K562 (cell line): ENCODE measurements around the gene ELOVL1. TPM values are rescaled to one million over a fixed set of nuclear protein-coding genes. Genes with fewer than 3 reads are reported as not detected.

Experiments used
- ATAC-seq: fragments of 200-7000 bp; cut with Tn5 transposase; 3 replicates; pipeline ENCODE4 v1.9.1; 2020; ENCODE audit warnings: moderate library complexity
- BruUV-seq: library from RNA; stranded (reverse); fragments of 400-500 nt; replicated peaks from 2 replicates; lab custom pipeline; 2021; lab: Mats Ljungman, UMichigan
- CTCF ChIA-PET: fragments of 300-600 bp; formaldehyde crosslinking; extraction: SDS; loops from one replicate; lab custom pipeline; 2021; ENCODE audit warnings: low intra/inter-chr PET ratio; lab: Yijun Ruan, JAX
- POLR2A ChIA-PET: fragments of 300-600, 350-650 bp; sonication (Branson Sonifier 250); formaldehyde crosslinking; extraction: SDS; loops from one replicate; lab custom pipeline; 2021; ENCODE audit warnings: antibody characterized with exemption, inconsistent platforms; lab: Yijun Ruan, JAX
- DNase-seq, 4 experiments: peaks; one replicate each; pipeline versions ENCODE4 v3.0.0 to v3.0.0-alpha.2; 2011 to 2018; ENCODE audit warnings: low spot score in 3 of 4, mixed read lengths in 3 of 4; ENCODE audit errors: extremely low read depth in 1 of 4
- FAIRE-seq: peaks from 2 replicates; lab custom pipeline; 2011; peaks lifted over from hg19 to GRCh38; lab: Jason Lieb, UNC
- H2AFZ ChIP-seq: 2 replicates; pipeline ENCODE4 v1.6.0; 2011; ENCODE audit warnings: low read depth, low read length, control low read depth, inconsistent platforms
- H3K27ac ChIP-seq: fragments of 200-600 bp; 3 replicates; pipeline ENCODE4 v1.8.0; 2011; ENCODE audit warnings: low read depth, mild to moderate bottlenecking, control low read depth, inconsistent platforms, low read length, moderate library complexity, mixed read lengths; ENCODE audit errors: extremely low read depth
- H3K27me3 ChIP-seq, 2 experiments: fragments of 300-600 bp in 1 of 2; 2 replicates in 1 of 2; 3 replicates in 1 of 2; pipeline versions ENCODE4 v1.6.0 to v1.8.0; 2011; ENCODE audit warnings: inconsistent platforms in 2 of 2, low read length in 2 of 2, mild to moderate bottlenecking in 1 of 2, mixed read lengths in 1 of 2, moderate library complexity in 1 of 2; ENCODE audit not compliant: control insufficient read depth in 2 of 2, insufficient read depth in 2 of 2
- H3K36me3 ChIP-seq: fragments of 300-600 bp; 3 replicates; pipeline ENCODE4 v1.8.0; 2011; ENCODE audit warnings: mild to moderate bottlenecking, low read length, inconsistent platforms; ENCODE audit not compliant: control insufficient read depth, insufficient read depth
- H3K4me1 ChIP-seq, 2 experiments: fragments of 200-600 bp in 1 of 2; replicated peaks in 1 of 2; 2 replicates in 1 of 2; 3 replicates in 1 of 2; pipeline versions ENCODE4 v1.5.1 to v1.8.0; 2011; ENCODE audit warnings: inconsistent platforms in 2 of 2, low read length in 2 of 2, mild to moderate bottlenecking in 1 of 2, mixed read lengths in 1 of 2, moderate library complexity in 1 of 2; ENCODE audit not compliant: control insufficient read depth in 2 of 2, insufficient read depth in 2 of 2
- H3K4me2 ChIP-seq: 2 replicates; pipeline ENCODE4 v1.6.1; 2011; ENCODE audit warnings: low read length, control low read depth, inconsistent platforms, mixed read lengths; ENCODE audit not compliant: insufficient read depth
- H3K4me3 ChIP-seq: fragments of 200-600 bp; sonication (generic), shearing (Covaris generic); 2 replicates; pipeline ENCODE4 v1.5.1; 2016; ENCODE audit warnings: control low read depth, inconsistent platforms
- H3K79me2 ChIP-seq: fragments of 200-600 bp; 3 replicates; pipeline ENCODE4 v1.8.0; 2011; ENCODE audit warnings: low read length, inconsistent platforms; ENCODE audit not compliant: control insufficient read depth, insufficient read depth
- H3K9ac ChIP-seq, 2 experiments: 2 replicates each; pipeline versions ENCODE4 v1.6.0 to v1.6.1; 2011; ENCODE audit warnings: low read depth in 2 of 2, low read length in 2 of 2, control low read depth in 1 of 2, inconsistent platforms in 1 of 2, mild to moderate bottlenecking in 1 of 2, mixed read lengths in 1 of 2; ENCODE audit not compliant: insufficient read depth in 1 of 2
- H3K9me1 ChIP-seq: one replicate; pipeline ENCODE4 v1.6.0; 2011; ENCODE audit warnings: inconsistent platforms, mild to moderate bottlenecking, low read length, moderate library complexity; ENCODE audit not compliant: control insufficient read depth, insufficient read depth
- H3K9me3 ChIP-seq: replicated peaks from 2 replicates; pipeline ENCODE4 v1.5.1; 2011; ENCODE audit warnings: low read depth, low read length, inconsistent platforms; ENCODE audit not compliant: control insufficient read depth, insufficient read depth
- H4K20me1 ChIP-seq: replicated peaks from 2 replicates; pipeline ENCODE4 v1.6.1; 2011; ENCODE audit warnings: low read length, inconsistent platforms, mixed read lengths; ENCODE audit not compliant: control insufficient read depth, insufficient read depth
- CBFA2T3 ChIP-seq: fragments of 450-650 bp; IDR thresholded peaks from 2 replicates; pipeline ENCODE4 v1.6.1; 2017
- EGR1 ChIP-seq: fragments of 450-650 bp; conservative IDR thresholded peaks from 2 replicates; pipeline ENCODE4 v1.6.1; 2017; ENCODE audit warnings: mild to moderate bottlenecking
- HEY1 ChIP-seq: fragments of 250-450 bp; sonication (Bioruptor Pico); IDR thresholded peaks from 2 replicates; pipeline ENCODE4 v1.5.0; 2020; ENCODE audit warnings: mild to moderate bottlenecking, moderate library complexity, borderline replicate concordance
- RBFOX2 ChIP-seq: fragments of 200-400 bp; formaldehyde crosslinking; IDR thresholded peaks from 2 replicates; pipeline ENCODE4 v1.6.1; 2017; ENCODE audit warnings: low read depth, mild to moderate bottlenecking, low read length, moderate library complexity
- TEAD4 ChIP-seq, 2 experiments: sonication (generic) in 1 of 2; formaldehyde crosslinking in 1 of 2; IDR thresholded peaks; 2 replicates each; pipeline versions ENCODE4 v1.6.1 to v1.8.0; 2012 to 2022; ENCODE audit warnings: borderline replicate concordance in 1 of 2, inconsistent platforms in 1 of 2, low read length in 1 of 2, mild to moderate bottlenecking in 1 of 2, missing genetic modification reagents in 1 of 2
- YY1 ChIP-seq, 3 experiments: IDR thresholded peaks; 2 replicates each; pipeline ENCODE4 v1.6.1; 2011; ENCODE audit warnings: low read length in 2 of 3, mild to moderate bottlenecking in 2 of 3, moderate library complexity in 2 of 3, borderline replicate concordance in 1 of 3, control low read depth in 1 of 3, low read depth in 1 of 3; ENCODE audit not compliant: insufficient read depth in 3 of 3, insufficient replicate concordance in 2 of 3, control insufficient read depth in 1 of 3, insufficient read length in 1 of 3; ENCODE audit errors: extremely low read depth in 1 of 3
- ZKSCAN1 ChIP-seq: fragments of 150-350 bp; IDR thresholded peaks from 2 replicates; pipeline ENCODE4 v1.6.1; 2016; ENCODE audit warnings: low read depth, low read length
- ZNF592 ChIP-seq: fragments of 450-650 bp; IDR thresholded peaks from 2 replicates; pipeline ENCODE4 v1.6.1; 2017; ENCODE audit warnings: antibody characterized with exemption, mild to moderate bottlenecking
- WGBS: fragments of 100-300 bp; shearing (Covaris generic); methylation state at CpG from one replicate; pipeline ENCODE4 v1.1.6; 2016; ENCODE audit warnings: low coverage, mixed read lengths; ENCODE audit not compliant: insufficient coverage; ENCODE audit errors: missing lambda C conversion rate; 5-methylcytosine and 5-hydroxymethylcytosine counted together
- in situ Hi-C: fragments of 300-500 bp; cut with MboI; formaldehyde crosslinking; loops from 4 replicates; pipeline ENCODE4 v1.15.0; 2018; ENCODE audit warnings: inconsistent platforms, mixed read lengths
- intact Hi-C: fragments of 100-400 bp; cut with micrococcal nuclease; formaldehyde crosslinking; loops from 2 replicates; pipeline ENCODE4 v1.14.2; 2022
- polyA plus RNA-seq, 8 experiments: library from polyadenylated mRNA; depleted of rRNA in 4 of 8; stranded (reverse) in 5 of 8; unstranded in 3 of 8; fragments of >200 nt; fragmentation: Nextera tagmentation in 2 of 8; fragmentation: Illumina TruSeq in 1 of 8; extraction: Ambion mirVana in 2 of 8; extraction: Trizol in 1 of 8; gene quantifications; 2 replicates each; pipeline versions ENCODE4 v1.2.1 to v1.2.3, GENCODE V29; 2011 to 2014; ENCODE audit warnings: inconsistent platforms in 1 of 8, missing spikeins in 1 of 8
- total RNA-seq, 7 experiments: library from RNA; depleted of rRNA in 6 of 7; stranded (reverse); fragments of >200 nt in 6 of 7; fragmentation: Illumina TruSeq in 2 of 7; extraction: Trizol in 2 of 7; gene quantifications; 2 replicates each; pipeline versions ENCODE4 v1.2.1 to v1.2.3, GENCODE V29; 2011 to 2021; ENCODE audit warnings: low replicate concordance in 1 of 7
- TF ChIP-seq, protein P1 (sequence below): sonication (generic); formaldehyde crosslinking; IDR thresholded peaks from 2 replicates; pipeline ENCODE4 v1.8.0; 2023; ENCODE audit warnings: missing genetic modification reagents, mild to moderate bottlenecking, borderline replicate concordance
- TF ChIP-seq, protein P2 (sequence below): sonication (generic); formaldehyde crosslinking; IDR thresholded peaks from 2 replicates; pipeline ENCODE4 v1.9.0; 2022; ENCODE audit warnings: mild to moderate bottlenecking, missing genetic modification reagents

The ELOVL1 gene
- total and polyA plus RNA-seq, 9 of the 15 experiments (the other 6 are each of a cell fraction or from before 2014, with no cell fraction given) = 51.0 to 157 (median 70.3) TPM

DNA sequence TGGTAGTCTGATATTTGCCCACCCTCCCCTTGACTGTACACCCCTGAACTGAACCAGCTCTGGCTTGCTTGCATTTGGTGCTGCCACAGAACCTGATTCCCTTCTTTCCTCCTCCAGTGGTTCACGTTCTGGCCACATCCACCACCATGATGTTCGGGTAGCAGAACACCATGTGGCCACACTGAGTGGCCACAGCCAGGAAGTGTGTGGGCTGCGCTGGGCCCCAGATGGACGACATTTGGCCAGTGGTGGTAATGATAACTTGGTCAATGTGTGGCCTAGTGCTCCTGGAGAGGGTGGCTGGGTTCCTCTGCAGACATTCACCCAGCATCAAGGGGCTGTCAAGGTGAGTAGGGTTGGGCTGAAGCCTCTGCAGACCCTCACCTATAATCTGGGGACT lies 7.2 kb downstream of the ELOVL1 start:
- Histone ChIP-seq H4K20me1 (peaks cover 7% of the 10 kb centered on the region; the same call in 1 of the 2 replicates), H3K36me3 (peaks cover 63% of the 10 kb centered on the region), H3K9me3 (no peaks in the 10 kb centered on the region), H3K9ac (peak overlapping the region; percentile 93 to 99), H3K4me2 (peak overlapping the region; percentile 95), H2AFZ (no peak overlapping the region), H3K79me2 (peaks cover 38% of the 10 kb centered on the region), H3K27ac (peak overlapping the region; percentile 33; the same call in 2 of the 3 replicates), H3K27me3 (no peaks in the 10 kb centered on the region), H3K4me1 (peaks cover 28 to 39% of the 10 kb centered on the region in 2 experiments), H3K9me1 (peaks cover 15% of the 10 kb centered on the region), H3K4me3 (peak overlapping the region; percentile 83)
- DNase-seq (peak in 1 of 4 experiments; percentile 51), ATAC-seq (no peak), FAIRE-seq (peak; percentile 48)
- 30% methylated on average over 4 of the region's 4 CpGs for WGBS
- in situ Hi-C loops (no loop called here), intact Hi-C loops (no loop called here)
- no TSS peak for BruUV-seq
- POLR2A ChIA-PET = interaction anchor here (0.6 to 2.9 kb wide), 6 partner anchors 8 to 672 kb away, joined by 3 to 17 read pairs (median 4); partner anchors contain the start of genes ELOVL1 and MED8
- CTCF ChIA-PET = no interaction called here
- TF ChIP-seq, protein P1, sequence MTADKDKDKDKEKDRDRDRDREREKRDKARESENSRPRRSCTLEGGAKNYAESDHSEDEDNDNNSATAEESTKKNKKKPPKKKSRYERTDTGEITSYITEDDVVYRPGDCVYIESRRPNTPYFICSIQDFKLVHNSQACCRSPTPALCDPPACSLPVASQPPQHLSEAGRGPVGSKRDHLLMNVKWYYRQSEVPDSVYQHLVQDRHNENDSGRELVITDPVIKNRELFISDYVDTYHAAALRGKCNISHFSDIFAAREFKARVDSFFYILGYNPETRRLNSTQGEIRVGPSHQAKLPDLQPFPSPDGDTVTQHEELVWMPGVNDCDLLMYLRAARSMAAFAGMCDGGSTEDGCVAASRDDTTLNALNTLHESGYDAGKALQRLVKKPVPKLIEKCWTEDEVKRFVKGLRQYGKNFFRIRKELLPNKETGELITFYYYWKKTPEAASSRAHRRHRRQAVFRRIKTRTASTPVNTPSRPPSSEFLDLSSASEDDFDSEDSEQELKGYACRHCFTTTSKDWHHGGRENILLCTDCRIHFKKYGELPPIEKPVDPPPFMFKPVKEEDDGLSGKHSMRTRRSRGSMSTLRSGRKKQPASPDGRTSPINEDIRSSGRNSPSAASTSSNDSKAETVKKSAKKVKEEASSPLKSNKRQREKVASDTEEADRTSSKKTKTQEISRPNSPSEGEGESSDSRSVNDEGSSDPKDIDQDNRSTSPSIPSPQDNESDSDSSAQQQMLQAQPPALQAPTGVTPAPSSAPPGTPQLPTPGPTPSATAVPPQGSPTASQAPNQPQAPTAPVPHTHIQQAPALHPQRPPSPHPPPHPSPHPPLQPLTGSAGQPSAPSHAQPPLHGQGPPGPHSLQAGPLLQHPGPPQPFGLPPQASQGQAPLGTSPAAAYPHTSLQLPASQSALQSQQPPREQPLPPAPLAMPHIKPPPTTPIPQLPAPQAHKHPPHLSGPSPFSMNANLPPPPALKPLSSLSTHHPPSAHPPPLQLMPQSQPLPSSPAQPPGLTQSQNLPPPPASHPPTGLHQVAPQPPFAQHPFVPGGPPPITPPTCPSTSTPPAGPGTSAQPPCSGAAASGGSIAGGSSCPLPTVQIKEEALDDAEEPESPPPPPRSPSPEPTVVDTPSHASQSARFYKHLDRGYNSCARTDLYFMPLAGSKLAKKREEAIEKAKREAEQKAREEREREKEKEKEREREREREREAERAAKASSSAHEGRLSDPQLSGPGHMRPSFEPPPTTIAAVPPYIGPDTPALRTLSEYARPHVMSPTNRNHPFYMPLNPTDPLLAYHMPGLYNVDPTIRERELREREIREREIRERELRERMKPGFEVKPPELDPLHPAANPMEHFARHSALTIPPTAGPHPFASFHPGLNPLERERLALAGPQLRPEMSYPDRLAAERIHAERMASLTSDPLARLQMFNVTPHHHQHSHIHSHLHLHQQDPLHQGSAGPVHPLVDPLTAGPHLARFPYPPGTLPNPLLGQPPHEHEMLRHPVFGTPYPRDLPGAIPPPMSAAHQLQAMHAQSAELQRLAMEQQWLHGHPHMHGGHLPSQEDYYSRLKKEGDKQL = no peak
- TF ChIP-seq TEAD4 (IDR thresholded peaks at IDR 0.05; ENCODE audit: low read length) (0 out of 2 replicates have a peak, but pooled peaks have one; percentile 15), TEAD4 (CRISPR knock-in tag; IDR thresholded peaks at IDR 0.05; ENCODE audit: borderline replicate concordance) (no peak), YY1 (IDR thresholded peaks at IDR 0.05; ENCODE audit: borderline replicate concordance in 1 of 3, control insufficient read depth in 1 of 3, extremely low read depth in 1 of 3, insufficient read depth in 3 of 3, insufficient read length in 1 of 3, insufficient replicate concordance in 2 of 3, low read depth in 1 of 3, low read length in 2 of 3) (peak in 1 of 3 experiments; percentile 22), CBFA2T3 (peak; percentile 52), EGR1 (0 out of 2 replicates have a peak, but pooled peaks have one; percentile 12), HEY1 (no peak), ZKSCAN1 (peak; percentile 16; the same call in 1 of the 2 replicates), RBFOX2 (peak; percentile 67), ZNF592 (0 out of 2 replicates have a peak, but pooled peaks have one; percentile 27)
- TF ChIP-seq, protein P2, sequence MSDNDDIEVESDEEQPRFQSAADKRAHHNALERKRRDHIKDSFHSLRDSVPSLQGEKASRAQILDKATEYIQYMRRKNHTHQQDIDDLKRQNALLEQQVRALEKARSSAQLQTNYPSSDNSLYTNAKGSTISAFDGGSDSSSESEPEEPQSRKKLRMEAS (CRISPR knock-in tag) = peak; percentile 69
